Activated naive CD8-positive, alpha-beta T cell treated with anti-CD3 and anti-CD28 coated beads for 36 hours (primary cell): ENCODE data around the gene PRR12. TPM values are rescaled to one million over a fixed set of nuclear protein-coding genes. Genes with fewer than 3 reads are reported as not detected.

Source experiments
- DNase-seq: peaks from one replicate; pipeline ENCODE4 v3.0.0; 2021
- H3K27ac Mint-ChIP-seq: one replicate; pipeline ENCODE4 v1.8.0; 2022; ENCODE audit warnings: mild to moderate bottlenecking, moderate library complexity, mixed read lengths
- H3K27me3 Mint-ChIP-seq: one replicate; pipeline ENCODE4 v1.8.0; 2022; ENCODE audit warnings: mild to moderate bottlenecking, mixed read lengths
- H3K36me3 Mint-ChIP-seq: one replicate; pipeline ENCODE4 v1.8.0; 2021; ENCODE audit warnings: mild to moderate bottlenecking, mixed read lengths
- H3K4me1 Mint-ChIP-seq: one replicate; pipeline ENCODE4 v1.8.0; 2021; ENCODE audit warnings: mixed read lengths
- H3K4me3 Mint-ChIP-seq: one replicate; pipeline ENCODE4 v1.8.0; 2022; ENCODE audit warnings: mild to moderate bottlenecking, moderate library complexity, mixed read lengths
- H3K9me3 Mint-ChIP-seq: one replicate; pipeline ENCODE4 v1.8.0; 2022; ENCODE audit warnings: mixed read lengths
- total RNA-seq, 2 experiments: library from RNA; stranded (reverse); gene quantifications; one replicate each; pipeline ENCODE4 v1.2.3, GENCODE V29; 2021

Gene PRR12
- total RNA-seq, 2 experiments from 2014 or later, result 16.0 to 17.8 TPM

- Mint-ChIP-seq H3K4me3 (peak overlapping the region; percentile 89), H3K9me3 (no peaks in the 10 kb centered on the region), H3K27me3 (no peaks in the 10 kb centered on the region), H3K36me3 (peaks cover 9% of the 10 kb centered on the region), H3K27ac (peak overlapping the region; percentile 90), H3K4me1 (peaks cover 28% of the 10 kb centered on the region)
- DNase-seq, result no peak
Observed at GRCh38 chr19:49594157-49594992, 3.4 kb downstream of the PRR12 start.

- H3K27me3 Mint-ChIP-seq, result no peaks in the 10 kb centered on the region
- DNase-seq, result no peak
- no peaks in the 10 kb centered on the region for H3K9me3 Mint-ChIP-seq
- no peak overlapping the region for H3K4me3 Mint-ChIP-seq
- H3K4me1 Mint-ChIP-seq, result peaks cover 26% of the 10 kb centered on the region
- H3K36me3 Mint-ChIP-seq, result peaks cover 13% of the 10 kb centered on the region
- H3K27ac Mint-ChIP-seq, result no peak overlapping the region
Observed at GRCh38 chr19:49594993-49595818, 4.2 kb downstream of the PRR12 start.

- DNase-seq, result no peak
- Mint-ChIP-seq H3K27ac (no peak overlapping the region), H3K9me3 (no peaks in the 10 kb centered on the region), H3K36me3 (peaks cover 13% of the 10 kb centered on the region), H3K4me1 (peaks cover 26% of the 10 kb centered on the region), H3K27me3 (no peaks in the 10 kb centered on the region), H3K4me3 (no peak overlapping the region)
Observed at GRCh38 chr19:49595819-49596404, 4.9 kb downstream of the PRR12 start.

- Mint-ChIP-seq H3K27me3 (no peaks in the 10 kb centered on the region), H3K36me3 (peaks cover 13% of the 10 kb centered on the region), H3K4me1 (peaks cover 26% of the 10 kb centered on the region), H3K9me3 (no peaks in the 10 kb centered on the region), H3K4me3 (no peak overlapping the region), H3K27ac (no peak overlapping the region)
- DNase-seq, result no peak
Observed at GRCh38 chr19:49596407-49596806, 5.4 kb downstream of the PRR12 start.

- DNase-seq, result no peak
- Mint-ChIP-seq H3K9me3 (no peaks in the 10 kb centered on the region), H3K36me3 (peaks cover 13% of the 10 kb centered on the region), H3K4me3 (no peak overlapping the region), H3K4me1 (peaks cover 26% of the 10 kb centered on the region), H3K27me3 (no peaks in the 10 kb centered on the region), H3K27ac (no peak overlapping the region)
Observed at GRCh38 chr19:49596954-49597702, 6.1 kb downstream of the PRR12 start.

GRCh38 chr19:49597703-49597974 is 6.7 kb downstream of the PRR12 start:
- Mint-ChIP-seq H3K4me3 (no peak overlapping the region), H3K9me3 (no peaks in the 10 kb centered on the region), H3K27me3 (no peaks in the 10 kb centered on the region), H3K36me3 (peaks cover 13% of the 10 kb centered on the region), H3K27ac (no peak overlapping the region), H3K4me1 (peaks cover 22% of the 10 kb centered on the region)
- DNase-seq, result no peak

GRCh38 chr19:49599378-49600295 is 8.7 kb downstream of the PRR12 start:
- no peaks in the 10 kb centered on the region for H3K9me3 Mint-ChIP-seq
- no peaks in the 10 kb centered on the region for H3K27me3 Mint-ChIP-seq
- no peak overlapping the region for H3K4me3 Mint-ChIP-seq
- no peak for DNase-seq
- H3K36me3 Mint-ChIP-seq, result peaks cover 9% of the 10 kb centered on the region
- H3K27ac Mint-ChIP-seq, result peak overlapping the region; percentile 42
- peaks cover 11% of the 10 kb centered on the region for H3K4me1 Mint-ChIP-seq

GRCh38 chr19:49601482-49602038 is 10.6 kb downstream of the PRR12 start:
- Mint-ChIP-seq H3K27ac (no peak overlapping the region), H3K27me3 (no peaks in the 10 kb centered on the region), H3K9me3 (no peaks in the 10 kb centered on the region), H3K36me3 (peaks cover 13% of the 10 kb centered on the region), H3K4me1 (peaks cover 11% of the 10 kb centered on the region), H3K4me3 (no peak overlapping the region)
- DNase-seq, result no peak

GRCh38 chr19:49602806-49603205 is 11.8 kb downstream of the PRR12 start:
- Mint-ChIP-seq H3K36me3 (peaks cover 13% of the 10 kb centered on the region), H3K27me3 (no peaks in the 10 kb centered on the region), H3K27ac (no peak overlapping the region), H3K9me3 (no peaks in the 10 kb centered on the region), H3K4me3 (no peak overlapping the region), H3K4me1 (peaks cover 11% of the 10 kb centered on the region)
- no peak for DNase-seq

- Mint-ChIP-seq H3K36me3 (peaks cover 10% of the 10 kb centered on the region), H3K9me3 (no peaks in the 10 kb centered on the region), H3K4me1 (peaks cover 2% of the 10 kb centered on the region), H3K27me3 (no peaks in the 10 kb centered on the region), H3K4me3 (no peak overlapping the region), H3K27ac (no peak overlapping the region)
- no peak for DNase-seq
Observed at GRCh38 chr19:49605605-49606004, 14.6 kb downstream of the PRR12 start.

- peaks cover 11% of the 10 kb centered on the region for H3K36me3 Mint-ChIP-seq
- H3K27ac Mint-ChIP-seq, result no peak overlapping the region
- peaks cover 16% of the 10 kb centered on the region for H3K4me1 Mint-ChIP-seq
- no peaks in the 10 kb centered on the region for H3K27me3 Mint-ChIP-seq
- no peak overlapping the region for H3K4me3 Mint-ChIP-seq
- DNase-seq, result no peak
- no peaks in the 10 kb centered on the region for H3K9me3 Mint-ChIP-seq
Observed at GRCh38 chr19:49609499-49610092, 18.6 kb downstream of the PRR12 start.

GRCh38 chr19:49613374-49613773 is 22.4 kb downstream of the PRR12 start:
- no peaks in the 10 kb centered on the region for H3K27me3 Mint-ChIP-seq
- peaks cover 16% of the 10 kb centered on the region for H3K4me1 Mint-ChIP-seq

GRCh38 chr19:49614096-49614833 is 23.3 kb downstream of the PRR12 start:
- DNase-seq, result peak; percentile 45

More at GRCh38 chr19:49613374-49613773, 22.4 kb downstream of the PRR12 start:
- Mint-ChIP-seq H3K4me3 (no peak overlapping the region), H3K27ac (peak overlapping the region; percentile 56), H3K36me3 (peaks cover 27% of the 10 kb centered on the region), H3K9me3 (no peaks in the 10 kb centered on the region)
- no peak for DNase-seq

More at GRCh38 chr19:49614096-49614833, 23.3 kb downstream of the PRR12 start:
- Mint-ChIP-seq H3K4me1 (peaks cover 16% of the 10 kb centered on the region), H3K9me3 (no peaks in the 10 kb centered on the region), H3K4me3 (no peak overlapping the region), H3K36me3 (peaks cover 27% of the 10 kb centered on the region), H3K27ac (peak overlapping the region; percentile 56), H3K27me3 (no peaks in the 10 kb centered on the region)
